PFSK-1 (cell line): Measurements from ENCODE around the gene XAB2.

Source experiments
- FOXP2 ChIP-seq: optimal IDR thresholded peaks from 2 replicates; pipeline ENCODE3; 2011; ENCODE audit warnings: borderline replicate concordance, control low read depth, inconsistent platforms; ENCODE audit not compliant: insufficient read depth; ENCODE audit errors: extremely low read length, extremely low read depth
- POLR2AphosphoS5 ChIP-seq: IDR thresholded peaks from 2 replicates; pipeline ENCODE4 v1.6.1; 2012; ENCODE audit warnings: low read depth, mild to moderate bottlenecking, control low read depth, low read length, moderate library complexity
- REST ChIP-seq, 2 experiments: IDR thresholded peaks; 2 replicates each; pipeline versions ENCODE4 v1.6.1 to v1.8.0; 2011 to 2012; ENCODE audit warnings: low read depth in 2 of 2, low read length in 2 of 2, control low read depth in 1 of 2, inconsistent platforms in 1 of 2, mild to moderate bottlenecking in 1 of 2, moderate library complexity in 1 of 2; ENCODE audit not compliant: insufficient read depth in 1 of 2
- SIN3A ChIP-seq: IDR thresholded peaks from 2 replicates; pipeline ENCODE4 v1.6.1; 2012; ENCODE audit warnings: mild to moderate bottlenecking, low read length, moderate library complexity, borderline replicate concordance; ENCODE audit not compliant: insufficient read depth
- TAF1 ChIP-seq: IDR thresholded peaks from 2 replicates; pipeline ENCODE4 v1.6.1; 2012; ENCODE audit warnings: low read length, control low read depth, borderline replicate concordance; ENCODE audit not compliant: insufficient read depth

Gene XAB2

GRCh38 chr19:7635670-7636069 is 6.3 kb upstream of the XAB2 start:
- no peak for TF ChIP-seq POLR2AphosphoS5
- TF ChIP-seq FOXP2, result no peak
- TF ChIP-seq TAF1, result no peak
- no peak for TF ChIP-seq SIN3A
- no peak for TF ChIP-seq REST (IDR thresholded peaks at IDR 0.05; ENCODE audit: insufficient read depth in 1 of 2, low read depth in 2 of 2, low read length in 2 of 2)

- TF ChIP-seq REST (IDR thresholded peaks at IDR 0.05; ENCODE audit: insufficient read depth in 1 of 2, low read depth in 2 of 2, low read length in 2 of 2), result no peak
- no peak for TF ChIP-seq TAF1
- no peak for TF ChIP-seq FOXP2
- TF ChIP-seq POLR2AphosphoS5, result no peak
- no peak for TF ChIP-seq SIN3A
Measured at GRCh38 chr19:7633698-7634097, 4.4 kb upstream of the XAB2 start, which contains the start of gene PCP2. TSS of gene PCP2 (minus strand) at chr19:7633719. CDS start at chr19:7633457, 262 bp downstream.

- TF ChIP-seq REST (IDR thresholded peaks at IDR 0.05; ENCODE audit: insufficient read depth in 1 of 2, low read depth in 2 of 2, low read length in 2 of 2), result no peak
- TF ChIP-seq FOXP2, result no peak
- no peak for TF ChIP-seq POLR2AphosphoS5
- TF ChIP-seq SIN3A, result no peak
- TF ChIP-seq TAF1, result no peak
Measured at GRCh38 chr19:7632340-7633203, 3.2 kb upstream of the XAB2 start.

- TF ChIP-seq POLR2AphosphoS5 (no peak), FOXP2 (no peak), SIN3A (no peak), TAF1 (no peak), REST (IDR thresholded peaks at IDR 0.05; ENCODE audit: insufficient read depth in 1 of 2, low read depth in 2 of 2, low read length in 2 of 2) (no peak)
Measured at GRCh38 chr19:7631577-7631976, 2.2 kb upstream of the XAB2 start.
